GM12892 (cell line): ENCODE data around the gene KIF5C.

ENCODE experiments used
- POLR2A ChIP-seq: IDR thresholded peaks from 2 replicates; pipeline ENCODE4 v1.6.1; 2011; ENCODE audit warnings: low read depth, low read length, control low read depth
- TAF1 ChIP-seq: IDR thresholded peaks from 2 replicates; pipeline ENCODE4 v1.6.1; 2011; ENCODE audit warnings: low read depth, mild to moderate bottlenecking, control low read depth, low read length, borderline replicate concordance

- TF ChIP-seq POLR2A (peak; percentile 45; the same call in 1 of the 2 replicates), TAF1 (no peak)
These were observed 146.7 kb downstream of the KIF5C start for GRCh38 chr2:149021761-149022160.
